ENCODE results near the gene ERFE. TPM values are rescaled to one million over a fixed set of nuclear protein-coding genes. Genes with fewer than 3 reads are reported as not detected.

Gene ERFE
- total and polyA plus RNA-seq, 2 donors (not counting 3 experiments of a cell fraction or from before 2014, with no cell fraction given) = 0.65 to 1.2 TPM

- H3K9me3 ChIP-seq (replicated peaks; ENCODE audit: control insufficient read depth, insufficient read depth, low read length) = no peaks in the 10 kb centered on the region
- H3K4me1 ChIP-seq (ENCODE audit: control insufficient read depth, extremely low read depth, insufficient read depth, low read length) = no peaks in the 10 kb centered on the region
- H3K27ac ChIP-seq (ENCODE audit: insufficient read depth, low read depth, low read length) = no peak overlapping the region
- H4K20me1 ChIP-seq (replicated peaks; ENCODE audit: control insufficient read depth, extremely low read depth, insufficient read depth, low read length) = no peaks in the 10 kb centered on the region
- intact Hi-C loops (cut with micrococcal nuclease) (no loop called here), dilution Hi-C loops (cut with MboI; ENCODE audit: extremely low pct_ligation_motif_present, low sequenced_read_pairs) (no loop called here)
- H3K79me2 ChIP-seq (ENCODE audit: control insufficient read depth, insufficient read depth, low read length) = no peaks in the 10 kb centered on the region
- no peaks in the 10 kb centered on the region for H3K27me3 ChIP-seq (ENCODE audit: control insufficient read depth in 2 of 2, insufficient read depth in 2 of 2, low read length in 2 of 2)
- ChIA-PET CTCF (no interaction called here), POLR2A (no interaction called here)
- no peak overlapping the region for H3K9ac ChIP-seq (replicated peaks; ENCODE audit: extremely low read depth, insufficient read depth, low read length)
- no peak overlapping the region for H3K4me3 ChIP-seq (replicated peaks in 1 of 3; ENCODE audit: insufficient read depth in 1 of 3, low read depth in 1 of 3, low read length in 3 of 3)
- FAIRE-seq = no peak
- TF ChIP-seq JUN (IDR thresholded peaks at IDR 0.05; ENCODE audit: borderline replicate concordance, insufficient read depth, insufficient read length, low read depth) (no peak), MYC (IDR thresholded peaks at IDR 0.05; ENCODE audit: low read depth, low read length) (no peak), FOS (IDR thresholded peaks at IDR 0.05; ENCODE audit: borderline replicate concordance, insufficient read depth, low read length) (no peak), MAX (IDR thresholded peaks at IDR 0.05; ENCODE audit: insufficient read depth, insufficient read length) (no peak), POLR2A (IDR thresholded peaks at IDR 0.05; ENCODE audit: low read depth, low read length) (no peak), POLR2AphosphoS5 (IDR thresholded peaks at IDR 0.05; ENCODE audit: insufficient read depth, low read depth, low read length) (no peak), EZH2 (IDR thresholded peaks at IDR 0.05; ENCODE audit: borderline replicate concordance, low read depth, low read length, severe bottlenecking) (no peak), CTCF (IDR thresholded peaks at IDR 0.05; ENCODE audit: extremely low read depth in 1 of 2, insufficient read depth in 1 of 2, low read depth in 1 of 2, low read length in 2 of 2) (no peak)
- no peak overlapping the region for H2AFZ ChIP-seq (ENCODE audit: low read depth, low read length)
- H3K36me3 ChIP-seq (ENCODE audit: control insufficient read depth in 2 of 2, extremely low read depth in 1 of 2, insufficient read depth in 2 of 2, low read length in 2 of 2) = no peaks in the 10 kb centered on the region
- BruUV-seq (replicated peaks) = no TSS peak
- no peak overlapping the region for H3K4me2 ChIP-seq (ENCODE audit: insufficient read depth, low read length)
- no peaks in the 10 kb centered on the region for H3K9me1 ChIP-seq (replicated peaks; ENCODE audit: control insufficient read depth, extremely low read depth, insufficient read depth, low read length)
- no peak for DNase-seq (ENCODE audit: low read depth, low spot score)
These were observed 14.5 kb upstream of the ERFE start for GRCh38 chr2:238144262-238144661.

All from endothelial cell of umbilical vein (primary cell).